GM20000 (cell line): Measurements from ENCODE around the gene TAAR8.
A peak's percentile ranks its signal among the peaks of the same experiment; 100 is the strongest.

ENCODE experiments used
- DNase-seq: peaks from one replicate; pipeline ENCODE4 v3.0.0; 2012; ENCODE audit warnings: low spot score
- CTCF ChIP-seq: IDR thresholded peaks from 2 replicates; pipeline ENCODE4 v1.5.1; 2012; ENCODE audit warnings: mild to moderate bottlenecking, control low read depth; ENCODE audit errors: extremely low read depth, missing control alignments

The TAAR8 gene

GRCh38 chr6:132512342-132512637 is 40.2 kb upstream of the TAAR8 start:
- TF ChIP-seq CTCF: no peak
- DNase-seq: no peak

GRCh38 chr6:132512638-132513632 is 39.5 kb upstream of the TAAR8 start, which contains the start of gene STX7:
Gene STX7, minus strand, starts transcription at chr6:132513116. Its CDS starts 9,586 bp downstream, at chr6:132503530.
- DNase-seq: peak; percentile 93

GRCh38 chr6:132513831-132514545 is 38.5 kb upstream of the TAAR8 start:
- TF ChIP-seq CTCF: no peak
- no peak for DNase-seq

More at GRCh38 chr6:132512638-132513632, 39.5 kb upstream of the TAAR8 start, which contains the start of gene STX7:
- no peak for TF ChIP-seq CTCF

GRCh38 chr6:132515386-132515785 is 37.1 kb upstream of the TAAR8 start:
- no peak for DNase-seq
- no peak for TF ChIP-seq CTCF

- no peak for TF ChIP-seq CTCF
Measured at GRCh38 chr6:132520953-132521352, 31.5 kb upstream of the TAAR8 start.

GRCh38 chr6:132524646-132525045 is 27.8 kb upstream of the TAAR8 start:
- no peak for TF ChIP-seq CTCF
- no peak for DNase-seq

More at GRCh38 chr6:132520953-132521352, 31.5 kb upstream of the TAAR8 start:
- DNase-seq: no peak

GRCh38 chr6:132525866-132526265 is 26.6 kb upstream of the TAAR8 start:
- DNase-seq: no peak
- TF ChIP-seq CTCF: no peak
